ENCODE results near the gene TMPRSS12. TPM values are rescaled to one million over a fixed set of nuclear protein-coding genes. Genes with fewer than 3 reads are reported as not detected.
"Not testable (repeated sequence)": the region's sequence is repeated elsewhere in the genome, so short reads cannot be mapped to it uniquely, and the experiment has no call there.

The TMPRSS12 gene
- total and polyA plus RNA-seq, 5 experiments from 2014 or later: not detected

DNA sequence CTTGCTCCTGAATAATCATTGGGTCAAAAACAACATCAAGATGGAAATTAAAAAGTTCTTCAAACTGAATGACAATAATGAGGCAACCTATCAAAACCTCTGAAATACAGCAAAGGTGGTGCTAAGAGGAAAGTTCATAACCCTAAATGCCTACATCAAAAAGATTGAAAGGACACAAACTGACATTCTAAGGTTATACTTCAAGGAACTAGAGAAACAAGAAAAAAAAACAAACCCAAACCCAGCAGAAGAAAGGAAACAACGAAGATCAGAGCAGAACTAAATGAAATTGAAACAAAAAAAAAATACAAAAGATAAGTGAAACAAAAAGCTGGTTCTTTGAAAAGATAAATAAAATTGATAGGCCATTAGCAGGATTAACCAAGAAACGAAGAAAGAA is 26.2 kb downstream of the TMPRSS12 start:
- peak overlapping the region in 8 of 10 donors; percentile 0 to 66 (median 25) for H3K4me3 Mint-ChIP-seq

DNA sequence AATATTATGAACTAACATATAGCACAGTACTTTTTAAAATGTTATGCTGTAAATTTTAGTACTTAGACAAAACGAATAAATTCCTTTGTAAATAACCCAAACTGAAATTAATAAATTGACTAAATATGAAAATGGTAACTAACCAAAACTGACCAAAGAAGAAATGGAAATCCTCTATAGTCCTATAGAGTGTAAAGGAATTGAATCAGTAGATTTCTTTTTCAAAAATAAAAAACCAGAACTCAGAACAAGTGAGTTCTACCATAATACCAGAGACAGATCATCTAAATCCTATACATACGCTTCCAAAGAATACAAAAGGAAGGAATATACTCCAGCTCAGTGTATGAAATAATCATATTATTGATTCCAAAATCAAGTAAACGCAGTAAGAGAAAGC is 39.8 kb downstream of the TMPRSS12 start:
- Mint-ChIP-seq H3K4me1 (no peaks in the 10 kb centered on the region), H3K9me3 (peaks cover 1 to 16% (median 10%) of the 10 kb centered on the region in 9 donors), H3K27ac (no peak overlapping the region), H3K36me3 (peaks cover 0 to 7% (median 4%) of the 10 kb centered on the region in 3 donors), H3K27me3 (no peaks in the 10 kb centered on the region), H3K4me3 (no peak overlapping the region)
- no peak for ATAC-seq
- POLR2A ChIA-PET: no interaction called here
- DNase-seq: no peak

More for the DNA sequence above, 26.2 kb downstream of the TMPRSS12 start:
- ATAC-seq, POLR2A ChIA-PET, H3K27me3 Mint-ChIP-seq: not testable (repeated sequence)
- H3K36me3 Mint-ChIP-seq: peaks cover 0 to 11% (median 8%) of the 10 kb centered on the region in 3 donors
- H3K4me1 Mint-ChIP-seq: peaks cover 5 to 41% (median 32%) of the 10 kb centered on the region in 4 donors
- peak in 3 of 10 donors; percentile 4 to 42 (median 38) for DNase-seq
- H3K9me3 Mint-ChIP-seq: peaks cover 3 to 27% (median 9%) of the 10 kb centered on the region in 9 donors
- peak overlapping the region in 8 of 10 donors; percentile 0 to 61 (median 10) for H3K27ac Mint-ChIP-seq

DNA sequence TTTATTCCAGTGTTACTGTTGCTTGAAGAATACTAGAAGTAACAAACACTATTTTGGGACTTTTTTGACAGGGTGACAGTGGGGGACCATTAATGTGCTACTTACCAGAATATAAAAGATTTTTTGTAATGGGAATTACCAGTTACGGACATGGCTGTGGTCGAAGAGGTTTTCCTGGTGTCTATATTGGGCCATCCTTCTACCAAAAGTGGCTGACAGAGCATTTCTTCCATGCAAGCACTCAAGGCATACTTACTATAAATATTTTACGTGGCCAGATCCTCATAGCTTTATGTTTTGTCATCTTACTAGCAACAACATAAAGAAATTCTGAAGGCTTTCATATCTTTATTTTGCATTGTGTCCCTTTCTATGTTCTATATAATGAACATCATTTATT is 44.5 kb downstream of the TMPRSS12 start:
- Mint-ChIP-seq H3K4me1 (no peaks in the 10 kb centered on the region), H3K9me3 (peaks cover 0 to 10% (median 7%) of the 10 kb centered on the region in 9 donors), H3K4me3 (no peak overlapping the region), H3K27ac (no peak overlapping the region), H3K27me3 (no peaks in the 10 kb centered on the region), H3K36me3 (peaks cover 0 to 6% (median 4%) of the 10 kb centered on the region in 3 donors)
- DNase-seq: no peak
- POLR2A ChIA-PET: no interaction called here
- ATAC-seq: no peak

DNA sequence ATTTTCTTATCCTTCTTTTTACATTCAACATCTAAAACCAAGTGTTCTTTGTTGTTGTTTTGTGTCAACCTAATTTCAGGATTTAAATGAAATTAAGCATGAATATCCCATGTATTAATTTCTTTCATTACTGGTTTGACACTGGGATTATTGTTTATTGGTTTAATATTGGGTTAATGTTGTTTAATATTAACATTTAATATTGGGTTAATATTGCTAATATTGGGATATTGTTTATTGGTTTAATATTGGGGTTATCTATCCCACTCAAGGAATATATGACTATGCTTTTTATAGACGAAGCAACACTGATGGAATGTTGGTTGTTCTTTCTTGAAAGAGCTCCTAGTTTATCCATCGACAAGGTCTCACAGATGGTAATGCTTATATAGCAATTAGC is 45.9 kb downstream of the TMPRSS12 start:
- ATAC-seq: no peak
- no peaks in the 10 kb centered on the region for H3K4me1 Mint-ChIP-seq
- no peaks in the 10 kb centered on the region for H3K27me3 Mint-ChIP-seq
- no peaks in the 10 kb centered on the region for H3K36me3 Mint-ChIP-seq
- DNase-seq: no peak
- POLR2A ChIA-PET: no interaction called here
- H3K4me3 Mint-ChIP-seq: no peak overlapping the region
- no peaks in the 10 kb centered on the region for H3K9me3 Mint-ChIP-seq
- no peak overlapping the region for H3K27ac Mint-ChIP-seq

- ATAC-seq (no peak), DNase-seq (no peak)
- POLR2A ChIA-PET: no interaction called here
- Mint-ChIP-seq H3K27me3 (no peaks in the 10 kb centered on the region), H3K9me3 (peaks cover 0 to 5% (median 0%) of the 10 kb centered on the region in 9 donors), H3K4me1 (no peaks in the 10 kb centered on the region), H3K27ac (no peak overlapping the region), H3K4me3 (no peak overlapping the region), H3K36me3 (no peaks in the 10 kb centered on the region)
These were observed 51.5 kb downstream of the TMPRSS12 start for GRCh38 chr12:50894241-50894640.

DNA sequence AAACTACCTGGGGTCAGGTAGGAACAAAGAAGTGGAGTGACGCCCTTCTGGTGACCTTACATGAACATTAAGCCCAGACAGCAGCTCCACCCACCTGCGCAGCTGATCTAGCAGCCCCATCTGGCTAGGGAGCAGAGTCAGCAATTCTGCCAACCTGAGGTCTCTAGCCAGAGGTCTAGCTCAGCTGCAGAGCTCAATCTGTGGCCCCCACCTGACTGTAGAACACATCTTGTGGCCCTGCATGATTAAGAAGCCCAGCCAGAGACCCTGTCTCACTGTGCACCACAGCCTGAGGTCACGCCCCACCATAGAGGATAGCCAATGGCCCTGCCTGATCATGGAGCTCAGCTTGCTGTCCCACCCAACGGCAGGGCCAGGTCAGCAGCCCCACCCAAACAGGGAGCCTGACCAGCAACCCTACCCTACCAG is 59.0 kb downstream of the TMPRSS12 start:
- H3K9me3 Mint-ChIP-seq: peaks cover 0 to 5% (median 0%) of the 10 kb centered on the region in 9 donors
- H3K36me3 Mint-ChIP-seq: no peaks in the 10 kb centered on the region
- H3K27ac Mint-ChIP-seq: no peak overlapping the region
- H3K4me3 Mint-ChIP-seq: no peak overlapping the region
- no peak for ATAC-seq
- POLR2A ChIA-PET: no interaction called here
- DNase-seq: no peak
- H3K27me3 Mint-ChIP-seq: no peaks in the 10 kb centered on the region
- no peaks in the 10 kb centered on the region for H3K4me1 Mint-ChIP-seq

DNA sequence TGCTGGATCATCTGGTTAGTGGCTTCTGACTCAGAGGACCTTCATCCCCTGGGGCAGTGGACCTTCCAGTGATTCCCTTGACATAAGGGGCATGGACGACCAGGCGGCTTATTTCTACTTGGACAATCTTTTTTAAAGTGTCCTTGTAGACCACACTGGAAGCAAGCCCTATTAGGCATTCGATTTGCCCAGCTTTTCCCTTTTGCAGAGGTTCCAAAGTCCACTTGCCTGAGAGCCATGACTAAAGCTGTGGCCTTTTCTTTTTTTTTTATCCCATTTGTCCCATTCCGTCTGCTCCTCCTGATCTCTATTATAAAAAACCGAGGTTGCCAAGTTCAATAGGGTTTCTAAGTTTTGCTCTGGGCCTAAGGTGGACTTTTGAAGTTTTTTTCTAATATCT is 65.8 kb downstream of the TMPRSS12 start:
- ATAC-seq, H3K4me1 Mint-ChIP-seq: not testable (repeated sequence)

GRCh38 chr12:50912361-50912760 is 69.6 kb downstream of the TMPRSS12 start:
- Mint-ChIP-seq H3K36me3 (peaks cover 4 to 40% (median 35%) of the 10 kb centered on the region in 3 donors), H3K9me3 (peaks cover 9 to 60% (median 34%) of the 10 kb centered on the region in 9 donors)
- H3K27ac Mint-ChIP-seq, H3K4me3 Mint-ChIP-seq, H3K4me1 Mint-ChIP-seq, POLR2A ChIA-PET, H3K27me3 Mint-ChIP-seq, ATAC-seq, DNase-seq: not testable (repeated sequence)

More for the DNA sequence above, 65.8 kb downstream of the TMPRSS12 start:
- H3K4me3 Mint-ChIP-seq, DNase-seq, POLR2A ChIA-PET, H3K27ac Mint-ChIP-seq, H3K27me3 Mint-ChIP-seq: not testable (repeated sequence)
- H3K36me3 Mint-ChIP-seq: peaks cover 0 to 21% (median 20%) of the 10 kb centered on the region in 3 donors
- peaks cover 6 to 28% (median 17%) of the 10 kb centered on the region in 9 donors for H3K9me3 Mint-ChIP-seq

GRCh38 chr12:50913224-50913623 is 70.5 kb downstream of the TMPRSS12 start:
- Mint-ChIP-seq H3K36me3 (peaks cover 8 to 47% (median 35%) of the 10 kb centered on the region in 3 donors), H3K9me3 (peaks cover 9 to 67% (median 43%) of the 10 kb centered on the region in 9 donors), H3K27ac (no peak overlapping the region), H3K4me3 (no peak overlapping the region), H3K4me1 (peaks cover 0 to under 1% (median 0%) of the 10 kb centered on the region in 4 donors), H3K27me3 (peaks cover 1 to 8% (median 3%) of the 10 kb centered on the region in 5 donors)
- DNase-seq (no peak), ATAC-seq (no peak)
- POLR2A ChIA-PET: no interaction called here

DNA sequence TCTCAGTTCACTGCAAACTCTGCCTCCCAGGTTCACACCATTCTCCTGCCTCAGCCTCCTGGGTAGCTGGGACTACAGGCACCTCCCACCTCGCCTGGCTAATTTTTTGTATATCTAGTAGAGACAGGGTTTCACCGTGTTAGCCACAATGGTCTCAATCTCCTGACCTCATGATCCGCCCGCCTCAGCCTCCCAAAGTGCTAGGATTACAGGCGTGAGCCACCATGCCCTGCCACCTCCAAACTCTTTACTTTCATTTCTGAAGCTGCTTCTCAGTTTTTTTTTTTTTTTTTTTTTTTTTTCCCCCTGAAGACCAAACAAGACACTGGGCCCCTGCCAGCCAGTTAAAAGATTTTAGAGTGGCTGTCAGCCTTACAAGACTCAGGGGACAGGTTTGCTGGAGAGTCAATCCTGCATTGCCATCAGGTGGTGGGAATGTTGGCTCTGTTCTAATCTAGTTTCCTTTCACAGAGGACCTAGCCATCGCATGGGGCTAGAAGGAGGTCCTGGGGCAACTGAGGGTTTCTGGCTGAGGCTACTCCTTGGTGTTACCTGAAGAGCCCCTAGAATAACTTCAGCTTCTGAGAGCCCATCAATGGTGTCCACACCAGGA is 72.3 kb downstream of the TMPRSS12 start:
- no peak for DNase-seq
- H3K27me3 Mint-ChIP-seq: peaks cover 0 to 13% (median 3%) of the 10 kb centered on the region in 5 donors
- H3K4me3 Mint-ChIP-seq: no peak overlapping the region
- POLR2A ChIA-PET: no interaction called here
- H3K9me3 Mint-ChIP-seq: peaks cover 9 to 67% (median 45%) of the 10 kb centered on the region in 9 donors
- no peak overlapping the region for H3K27ac Mint-ChIP-seq
- no peak for ATAC-seq
- peaks cover 8 to 51% (median 35%) of the 10 kb centered on the region in 3 donors for H3K36me3 Mint-ChIP-seq
- peaks cover 0 to 1% (median 0%) of the 10 kb centered on the region in 4 donors for H3K4me1 Mint-ChIP-seq

- ATAC-seq: no peak
- POLR2A ChIA-PET: no interaction called here
- no peak for DNase-seq
- H3K4me3 Mint-ChIP-seq: no peak overlapping the region
- peaks cover 0 to 13% (median 1%) of the 10 kb centered on the region in 5 donors for H3K27me3 Mint-ChIP-seq
- H3K36me3 Mint-ChIP-seq: peaks cover 8 to 46% (median 31%) of the 10 kb centered on the region in 3 donors
- H3K4me1 Mint-ChIP-seq: peaks cover 0 to 2% (median under 1%) of the 10 kb centered on the region in 4 donors
- H3K9me3 Mint-ChIP-seq: peaks cover 9 to 63% (median 37%) of the 10 kb centered on the region in 9 donors
- H3K27ac Mint-ChIP-seq: no peak overlapping the region
These were observed 73.6 kb downstream of the TMPRSS12 start for GRCh38 chr12:50916292-50916691.

DNA sequence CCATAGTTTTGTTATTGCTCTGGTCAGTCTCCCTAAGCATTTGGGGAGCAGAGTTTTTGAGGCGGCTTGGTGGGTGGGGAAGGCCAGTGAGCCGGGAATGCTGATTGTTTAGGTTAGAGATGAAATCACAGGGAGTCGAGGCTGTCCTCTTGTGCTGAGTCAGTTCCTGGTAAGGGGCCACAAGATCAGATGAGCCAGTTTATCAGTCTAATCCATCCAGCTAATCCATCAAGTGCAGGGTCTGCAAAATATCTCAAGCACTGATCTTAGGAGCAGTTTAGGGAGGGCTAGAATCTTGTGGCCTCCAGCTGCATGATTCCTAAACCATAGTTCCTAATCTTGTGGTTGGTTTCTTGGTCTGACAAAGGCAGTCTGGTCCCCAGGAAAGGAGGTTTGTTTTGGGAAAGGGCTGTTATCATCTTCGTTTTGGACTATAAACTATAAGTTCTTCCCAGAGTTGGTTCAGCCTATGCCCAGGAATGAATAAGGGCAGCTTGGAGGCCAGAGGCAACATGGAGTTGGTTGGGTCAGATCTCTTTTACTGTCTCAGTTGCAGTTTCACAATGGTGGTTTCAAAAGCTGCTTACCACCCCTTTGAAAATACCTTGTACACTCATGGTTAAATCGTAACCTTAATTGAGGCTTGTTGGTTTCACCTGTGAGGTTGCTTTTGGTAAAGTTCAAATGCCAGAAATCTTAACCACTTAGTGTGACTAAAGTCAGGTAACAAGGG is 76.0 kb downstream of the TMPRSS12 start:
- H3K36me3 Mint-ChIP-seq: peaks cover 8 to 27% (median 12%) of the 10 kb centered on the region in 3 donors
- peaks cover 0 to 44% (median 26%) of the 10 kb centered on the region in 9 donors for H3K9me3 Mint-ChIP-seq
- POLR2A ChIA-PET: interaction anchor here (0.6 kb wide), 2 partner anchors 11 to 1684 kb away, joined by 3 read pairs; no protein-coding TSS in a partner anchor
- no peak overlapping the region for H3K4me3 Mint-ChIP-seq
- H3K4me1 Mint-ChIP-seq: peaks cover 7 to 17% (median 12%) of the 10 kb centered on the region in 4 donors
- H3K27ac Mint-ChIP-seq: no peak overlapping the region
- ATAC-seq (no peak), DNase-seq (no peak)
- H3K27me3 Mint-ChIP-seq: peaks cover 0 to 13% (median 1%) of the 10 kb centered on the region in 5 donors

DNA sequence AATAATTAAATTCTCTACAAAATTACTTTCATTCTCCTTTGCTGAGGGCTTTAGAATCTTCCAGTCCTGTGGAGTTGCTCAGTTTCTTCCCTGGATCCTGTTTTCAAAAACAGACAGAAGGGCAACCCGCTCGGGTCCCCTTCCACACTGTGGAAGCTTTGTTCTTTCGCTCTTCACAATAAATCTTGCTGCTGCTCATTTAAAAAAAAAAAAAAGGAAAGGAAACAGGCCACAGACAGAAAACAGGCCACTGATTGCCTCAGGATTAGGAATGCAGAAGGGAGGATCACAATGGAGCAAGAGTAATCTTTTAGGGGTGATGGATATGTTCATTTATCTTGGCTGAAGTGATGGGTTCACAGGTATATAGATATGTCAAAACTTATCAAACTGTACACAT is 80.1 kb downstream of the TMPRSS12 start:
- H3K9me3 Mint-ChIP-seq: peaks cover 0 to 7% (median 2%) of the 10 kb centered on the region in 9 donors
- ATAC-seq (no peak), DNase-seq (no peak)
- peak overlapping the region in 7 of 10 donors; percentile 46 to 91 (median 86) for H3K27ac Mint-ChIP-seq
- H3K36me3 Mint-ChIP-seq: peaks cover 0 to 8% (median 2%) of the 10 kb centered on the region in 3 donors
- peak overlapping the region in 7 of 10 donors; percentile 33 to 76 (median 56) for H3K4me3 Mint-ChIP-seq
- H3K27me3 Mint-ChIP-seq: peaks cover 0 to 9% (median 0%) of the 10 kb centered on the region in 5 donors
- POLR2A ChIA-PET: interaction anchor here (0.6 kb wide), 1 partner anchor 317 kb away, joined by 3 read pairs; no protein-coding TSS in a partner anchor
- peaks cover 21 to 53% (median 46%) of the 10 kb centered on the region in 4 donors for H3K4me1 Mint-ChIP-seq
